HEK293T (cell line): ENCODE measurements around the gene C9orf85.
"Not testable (repeated sequence)": the region's sequence is repeated elsewhere in the genome, so short reads cannot be mapped to it uniquely, and the experiment has no call there.

Experiments
- ARNT ChIP-seq: fragments of 450-650 bp; IDR thresholded peaks from 2 replicates; pipeline ENCODE4 v1.6.1; 2017; ENCODE audit warnings: mild to moderate bottlenecking
- BHLHE40 ChIP-seq: fragments of 450-650 bp; IDR thresholded peaks from 2 replicates; pipeline ENCODE4 v1.6.1; 2016; ENCODE audit warnings: mild to moderate bottlenecking, moderate library complexity, borderline replicate concordance
- CTBP1 ChIP-seq: fragments of 450-650 bp; IDR thresholded peaks from 2 replicates; pipeline ENCODE4 v1.6.1; 2016; ENCODE audit warnings: borderline replicate concordance
- ELF4 ChIP-seq: fragments of 450-650 bp; IDR thresholded peaks from 2 replicates; pipeline ENCODE4 v1.6.1; 2017; ENCODE audit warnings: antibody characterized with exemption
- FOXA1 ChIP-seq: fragments of 450-650 bp; IDR thresholded peaks from 2 replicates; pipeline ENCODE4 v1.6.1; 2016; ENCODE audit warnings: mild to moderate bottlenecking
- FOXK2 ChIP-seq: fragments of 450-650 bp; IDR thresholded peaks from 2 replicates; pipeline ENCODE4 v1.6.1; 2016; ENCODE audit warnings: mild to moderate bottlenecking
- FOXM1 ChIP-seq: fragments of 450-650 bp; IDR thresholded peaks from 2 replicates; pipeline ENCODE4 v1.6.1; 2017; ENCODE audit warnings: mild to moderate bottlenecking, borderline replicate concordance
- HDGF ChIP-seq: fragments of 450-650 bp; IDR thresholded peaks from 2 replicates; pipeline ENCODE4 v1.6.1; 2017; ENCODE audit warnings: antibody characterized with exemption, borderline replicate concordance
- LEF1 ChIP-seq: fragments of 450-650 bp; IDR thresholded peaks from 2 replicates; pipeline ENCODE4 v1.6.1; 2017; ENCODE audit warnings: mild to moderate bottlenecking, borderline replicate concordance
- NFRKB ChIP-seq: fragments of 450-650 bp; IDR thresholded peaks from 2 replicates; pipeline ENCODE4 v1.6.1; 2016; ENCODE audit warnings: mild to moderate bottlenecking, moderate library complexity
- SP1 ChIP-seq: fragments of 450-650 bp; IDR thresholded peaks from 2 replicates; pipeline ENCODE4 v1.6.1; 2017
- TARDBP ChIP-seq: fragments of 450-650 bp; IDR thresholded peaks from 2 replicates; pipeline ENCODE4 v1.6.1; 2016
- TF ChIP-seq, protein P1 (sequence below): fragments of 450-650 bp; IDR thresholded peaks from 2 replicates; pipeline ENCODE4 v1.6.1; 2016

DNA sequence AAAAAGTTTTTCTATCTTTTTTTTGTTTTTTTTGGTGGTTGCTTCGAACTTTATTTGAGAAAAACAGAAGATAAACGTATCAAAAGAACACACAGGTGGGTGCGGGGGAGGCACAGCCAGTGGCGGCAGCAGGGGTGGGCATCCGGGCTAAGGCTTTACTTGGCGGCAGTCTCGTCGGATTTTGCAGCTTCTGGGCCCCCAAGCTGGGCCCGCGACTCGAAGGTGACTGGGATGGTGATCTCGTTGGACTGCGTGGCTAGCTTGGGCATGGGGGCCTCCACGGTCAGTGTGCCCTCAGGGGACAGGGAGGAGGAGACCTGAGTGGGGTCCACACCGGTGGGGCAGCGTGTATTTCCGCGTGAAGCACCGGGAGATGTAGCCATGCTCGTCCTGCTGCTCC is 96.3 kb downstream of the C9orf85 start:
- TF ChIP-seq TARDBP, SP1, FOXA1, FOXK2, ELF4, BHLHE40, ARNT, LEF1, FOXM1, HDGF, NFRKB, CTBP1: not testable (repeated sequence)
- TF ChIP-seq, protein P1, sequence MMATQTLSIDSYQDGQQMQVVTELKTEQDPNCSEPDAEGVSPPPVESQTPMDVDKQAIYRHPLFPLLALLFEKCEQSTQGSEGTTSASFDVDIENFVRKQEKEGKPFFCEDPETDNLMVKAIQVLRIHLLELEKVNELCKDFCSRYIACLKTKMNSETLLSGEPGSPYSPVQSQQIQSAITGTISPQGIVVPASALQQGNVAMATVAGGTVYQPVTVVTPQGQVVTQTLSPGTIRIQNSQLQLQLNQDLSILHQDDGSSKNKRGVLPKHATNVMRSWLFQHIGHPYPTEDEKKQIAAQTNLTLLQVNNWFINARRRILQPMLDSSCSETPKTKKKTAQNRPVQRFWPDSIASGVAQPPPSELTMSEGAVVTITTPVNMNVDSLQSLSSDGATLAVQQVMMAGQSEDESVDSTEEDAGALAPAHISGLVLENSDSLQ: not testable (repeated sequence)
